HG02571 (cell line): ENCODE data around the gene MBLAC2.
A peak's percentile ranks its signal among the peaks of the same experiment; 100 is the strongest.

ENCODE experiments used
- ATAC-seq: cut with Tn5 transposase; IDR thresholded peaks from one replicate; pipeline ENCODE4 v1.9.1; 2021; ENCODE audit warnings: mild to moderate bottlenecking, moderate library complexity; ENCODE audit not compliant: unreplicated experiment

MBLAC2 gene

GRCh38 chr5:90472783-90473395 lies 1.7 kb downstream of the MBLAC2 start:
- no peak for ATAC-seq

- no peak for ATAC-seq
These were observed 13.3 kb downstream of the MBLAC2 start for GRCh38 chr5:90461288-90461687.

- ATAC-seq = no peak
These were observed 27.6 kb downstream of the MBLAC2 start for GRCh38 chr5:90446961-90447360.

- ATAC-seq = no peak
These were observed 33.9 kb downstream of the MBLAC2 start for GRCh38 chr5:90440644-90441043.

GRCh38 chr5:90438100-90438499 lies 36.5 kb downstream of the MBLAC2 start:
- no peak for ATAC-seq

- ATAC-seq = no peak
These were observed 36.9 kb downstream of the MBLAC2 start for GRCh38 chr5:90437663-90438062.

GRCh38 chr5:90434116-90434714 lies 40.4 kb downstream of the MBLAC2 start:
- ATAC-seq = no peak

- no peak for ATAC-seq
These were observed 50.3 kb downstream of the MBLAC2 start for GRCh38 chr5:90424245-90424644.

GRCh38 chr5:90421136-90421535 lies 53.4 kb downstream of the MBLAC2 start:
- ATAC-seq = no peak

- no peak for ATAC-seq
These were observed 56.4 kb downstream of the MBLAC2 start for GRCh38 chr5:90418214-90418613.

- ATAC-seq = no peak
These were observed 64.3 kb downstream of the MBLAC2 start for GRCh38 chr5:90410178-90410762.

- ATAC-seq = peak; percentile 97
These were observed 65.0 kb downstream of the MBLAC2 start, which contains the start of gene CETN3 for GRCh38 chr5:90409318-90410177. TSS of gene CETN3 (minus strand) at chr5:90409756. CDS start at chr5:90409661, 95 bp downstream.

GRCh38 chr5:90408571-90409317 lies 65.8 kb downstream of the MBLAC2 start:
- ATAC-seq = peak; percentile 0
